Renal cortex interstitium (tissue), 11 donors: ENCODE results near the gene TTC4. TPM values are rescaled to one million over a fixed set of nuclear protein-coding genes. Genes with fewer than 3 reads are reported as not detected.

ENCODE experiments used
- DNase-seq, 11 donors: peaks; one replicate each; pipeline ENCODE4 v3.0.0-alpha.2; 2013; ENCODE audit warnings: low read depth in 9 of 11, low spot score in 4 of 11; ENCODE audit errors: extremely low read depth in 1 of 11
- polyA plus RNA-seq, 3 donors: library from polyadenylated mRNA; unstranded; fragments of 120-200 nt; gene quantifications; one replicate each; pipeline ENCODE4 v1.2.1, GENCODE V29; 2013; ENCODE audit not compliant: insufficient read length in 3 of 3

Gene TTC4
- polyA plus RNA-seq, 3 donors = 31.8 to 34.1 (median 32.8) TPM

- DNase-seq = no peak
Observed at GRCh38 chr1:54764922-54765561, 49.4 kb downstream of the TTC4 start.

GRCh38 chr1:54766726-54767125, 51.1 kb downstream of the TTC4 start:
- no peak for DNase-seq

- no peak for DNase-seq
Observed at GRCh38 chr1:54767526-54767925, 51.9 kb downstream of the TTC4 start.

- DNase-seq = no peak
Observed at GRCh38 chr1:54768093-54768492, 52.4 kb downstream of the TTC4 start.

- no peak for DNase-seq
Observed at GRCh38 chr1:54772951-54773350, 57.3 kb downstream of the TTC4 start.

- DNase-seq = no peak
Observed at GRCh38 chr1:54774820-54775498, 59.3 kb downstream of the TTC4 start.

- peak in 1 of 11 donors; percentile 38 for DNase-seq
Observed at GRCh38 chr1:54775828-54776721, 60.4 kb downstream of the TTC4 start.

GRCh38 chr1:54777011-54777410, 61.4 kb downstream of the TTC4 start:
- no peak for DNase-seq

GRCh38 chr1:54777431-54777830, 61.8 kb downstream of the TTC4 start:
- DNase-seq = no peak

- no peak for DNase-seq
Observed at GRCh38 chr1:54781023-54781723, 65.5 kb downstream of the TTC4 start.

GRCh38 chr1:54782156-54782555, 66.5 kb downstream of the TTC4 start:
- no peak for DNase-seq

- DNase-seq = no peak
Observed at GRCh38 chr1:54782588-54782987, 66.9 kb downstream of the TTC4 start.

GRCh38 chr1:54784066-54784465, 68.4 kb downstream of the TTC4 start:
- DNase-seq = no peak

GRCh38 chr1:54786778-54787177, 71.1 kb downstream of the TTC4 start:
- no peak for DNase-seq

GRCh38 chr1:54787604-54788003, 71.9 kb downstream of the TTC4 start:
- DNase-seq = no peak

- DNase-seq = no peak
Observed at GRCh38 chr1:54788459-54788858, 72.8 kb downstream of the TTC4 start.

GRCh38 chr1:54791880-54792522, 76.3 kb downstream of the TTC4 start:
- no peak for DNase-seq
